HEK293T (cell line): ENCODE data around the gene ACSF2.

Experiments
- CTCF ChIA-PET: fragments of 350-600 bp; formaldehyde crosslinking; extraction: SDS; loops from one replicate; lab custom pipeline; 2021; ENCODE audit warnings: antibody characterized with exemption, inconsistent platforms; lab: Yijun Ruan, JAX
- POLR2A ChIA-PET: fragments of 350-600 bp; formaldehyde crosslinking; extraction: SDS; loops from one replicate; lab custom pipeline; 2020; ENCODE audit warnings: antibody characterized with exemption, inconsistent platforms; lab: Yijun Ruan, JAX
- DNase-seq: peaks from one replicate; pipeline ENCODE4 v3.0.0; 2012; ENCODE audit warnings: mixed read lengths; ENCODE audit errors: extremely low spot score
- ARNT ChIP-seq: fragments of 450-650 bp; IDR thresholded peaks from 2 replicates; pipeline ENCODE4 v1.6.1; 2017; ENCODE audit warnings: mild to moderate bottlenecking
- BHLHE40 ChIP-seq: fragments of 450-650 bp; IDR thresholded peaks from 2 replicates; pipeline ENCODE4 v1.6.1; 2016; ENCODE audit warnings: mild to moderate bottlenecking, moderate library complexity, borderline replicate concordance
- CTBP1 ChIP-seq: fragments of 450-650 bp; IDR thresholded peaks from 2 replicates; pipeline ENCODE4 v1.6.1; 2016; ENCODE audit warnings: borderline replicate concordance
- ELF4 ChIP-seq: fragments of 450-650 bp; IDR thresholded peaks from 2 replicates; pipeline ENCODE4 v1.6.1; 2017; ENCODE audit warnings: antibody characterized with exemption
- FOXA1 ChIP-seq: fragments of 450-650 bp; IDR thresholded peaks from 2 replicates; pipeline ENCODE4 v1.6.1; 2016; ENCODE audit warnings: mild to moderate bottlenecking
- FOXK2 ChIP-seq: fragments of 450-650 bp; IDR thresholded peaks from 2 replicates; pipeline ENCODE4 v1.6.1; 2016; ENCODE audit warnings: mild to moderate bottlenecking
- FOXM1 ChIP-seq: fragments of 450-650 bp; IDR thresholded peaks from 2 replicates; pipeline ENCODE4 v1.6.1; 2017; ENCODE audit warnings: mild to moderate bottlenecking, borderline replicate concordance
- HDGF ChIP-seq: fragments of 450-650 bp; IDR thresholded peaks from 2 replicates; pipeline ENCODE4 v1.6.1; 2017; ENCODE audit warnings: antibody characterized with exemption, borderline replicate concordance
- L3MBTL2 ChIP-seq: fragments of 450-650 bp; conservative IDR thresholded peaks from 2 replicates; pipeline ENCODE4 v1.6.1; 2016; ENCODE audit warnings: mild to moderate bottlenecking
- LEF1 ChIP-seq: fragments of 450-650 bp; IDR thresholded peaks from 2 replicates; pipeline ENCODE4 v1.6.1; 2017; ENCODE audit warnings: mild to moderate bottlenecking, borderline replicate concordance
- NFRKB ChIP-seq: fragments of 450-650 bp; IDR thresholded peaks from 2 replicates; pipeline ENCODE4 v1.6.1; 2016; ENCODE audit warnings: mild to moderate bottlenecking, moderate library complexity
- SP1 ChIP-seq: fragments of 450-650 bp; IDR thresholded peaks from 2 replicates; pipeline ENCODE4 v1.6.1; 2017
- SUZ12 ChIP-seq: fragments of 450-650 bp; IDR thresholded peaks from 2 replicates; pipeline ENCODE4 v1.6.1; 2016; ENCODE audit warnings: mild to moderate bottlenecking
- TARDBP ChIP-seq: fragments of 450-650 bp; IDR thresholded peaks from 2 replicates; pipeline ENCODE4 v1.6.1; 2016
- ZNF384 ChIP-seq: fragments of 450-650 bp; IDR thresholded peaks from 2 replicates; pipeline ENCODE4 v1.6.1; 2016
- TF ChIP-seq, protein P1 (sequence below): fragments of 450-650 bp; IDR thresholded peaks from 2 replicates; pipeline ENCODE4 v1.6.1; 2016

Gene ACSF2

DNA sequence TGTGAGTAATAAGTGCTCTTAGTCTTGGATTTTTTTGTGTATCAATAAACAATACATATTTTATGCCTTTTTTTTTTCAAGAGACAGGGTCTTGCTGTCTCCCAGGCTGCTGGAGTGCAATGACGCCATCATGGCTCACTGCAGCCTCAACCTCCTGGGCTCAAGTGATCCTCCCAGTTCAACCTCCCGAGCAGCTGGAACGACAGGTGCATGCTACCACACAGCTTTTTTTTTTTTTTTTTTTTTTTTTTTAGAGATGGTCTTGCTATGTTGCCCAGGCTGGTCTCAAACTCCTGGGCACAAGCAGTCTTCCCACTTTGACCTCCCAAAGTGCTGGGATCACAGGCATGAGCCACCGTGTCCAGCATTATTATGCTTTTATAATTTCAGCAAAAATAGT lies 13.0 kb downstream of the ACSF2 start:
- DNase-seq = no peak
- TF ChIP-seq NFRKB (no peak), TARDBP (no peak), L3MBTL2 (no peak), FOXK2 (no peak), ARNT (no peak), HDGF (no peak), SP1 (no peak), FOXM1 (no peak), FOXA1 (no peak), LEF1 (no peak), BHLHE40 (no peak), ZNF384 (no peak), CTBP1 (no peak), SUZ12 (no peak)
- ChIA-PET POLR2A (no interaction called here), CTCF (no interaction called here)

DNA sequence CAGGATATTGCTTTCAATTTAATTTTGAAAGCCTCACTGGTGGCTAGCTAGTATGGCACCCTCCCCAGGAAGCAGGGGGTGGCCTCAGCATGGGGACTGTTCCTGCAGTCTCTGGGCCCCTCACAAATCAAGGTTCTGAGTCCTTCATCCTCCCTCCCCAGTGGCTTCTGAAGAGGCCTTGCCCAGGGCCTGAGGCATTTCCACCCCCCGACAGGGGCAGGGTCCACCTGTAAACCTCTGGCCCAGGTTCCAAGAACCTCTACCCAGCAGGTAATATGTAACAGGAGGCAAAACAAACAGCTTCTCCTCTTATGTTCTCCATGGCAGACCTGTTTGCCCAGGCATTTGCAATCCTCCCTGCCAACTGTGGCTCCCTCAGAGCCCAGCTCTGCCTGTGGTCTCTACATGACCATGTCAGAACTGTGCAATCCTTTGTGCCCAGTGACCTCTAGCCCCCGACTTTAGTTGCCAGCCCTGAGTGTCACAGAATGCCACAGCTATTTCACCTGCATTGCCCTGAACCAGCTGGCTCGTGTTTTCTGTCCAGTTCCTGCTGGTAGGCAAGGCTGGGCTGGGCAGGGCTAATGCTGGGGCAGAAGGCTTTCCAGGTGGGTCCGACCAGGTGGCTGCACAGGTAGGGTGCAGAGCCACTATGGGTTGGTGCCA lies 14.3 kb downstream of the ACSF2 start:
- DNase-seq = no peak
- TF ChIP-seq TARDBP (no peak), FOXA1 (no peak), BHLHE40 (no peak), FOXM1 (no peak), SP1 (no peak), ZNF384 (no peak)
- ChIA-PET POLR2A (no interaction called here), CTCF (no interaction called here)

DNA sequence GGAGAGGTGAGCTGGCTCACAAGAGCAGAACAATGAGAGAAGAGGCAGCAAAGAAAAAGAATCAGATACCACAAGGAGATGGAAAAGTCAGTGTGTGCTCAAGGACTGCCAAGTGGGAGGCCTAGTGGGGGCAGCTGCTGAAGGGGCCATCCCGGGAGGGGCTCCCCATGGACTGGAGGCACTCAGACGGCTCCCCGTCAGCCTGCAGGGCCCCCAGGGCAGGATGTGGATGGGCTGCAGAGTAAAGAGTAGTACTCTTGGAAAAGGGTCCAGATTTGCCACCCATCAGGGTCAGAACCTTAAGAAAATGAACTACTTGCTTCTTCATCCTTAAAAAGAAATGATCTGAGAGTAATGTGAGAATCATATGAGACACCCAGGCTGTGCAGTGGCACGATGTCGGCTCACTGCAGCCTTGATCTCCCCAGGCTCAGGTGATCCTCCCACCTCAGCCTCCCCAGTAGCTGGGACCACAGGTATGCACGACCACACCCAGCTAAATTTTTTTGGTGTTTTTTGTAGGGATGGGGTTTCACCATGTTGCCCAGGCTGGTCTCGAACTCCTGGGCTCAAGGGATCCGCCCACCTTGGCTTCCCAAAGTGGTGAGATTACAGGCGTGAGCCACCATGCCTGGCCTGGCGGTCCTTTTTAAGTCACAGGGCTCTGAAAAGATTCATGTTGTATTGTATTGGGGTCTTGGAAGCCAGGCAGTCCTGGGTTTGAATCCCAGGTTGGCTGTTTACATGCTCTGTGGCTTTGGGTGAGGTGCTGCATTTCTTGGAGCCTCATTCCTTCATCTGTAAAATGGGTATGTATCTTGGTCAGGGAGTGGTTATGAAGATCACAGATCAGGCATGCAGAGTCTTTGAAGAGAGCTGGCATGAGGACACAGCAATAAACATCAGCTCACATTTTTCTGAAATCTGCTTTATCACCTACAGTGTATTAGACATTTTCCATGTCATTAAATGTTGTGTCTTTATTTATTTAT lies 15.1 kb downstream of the ACSF2 start:
- ChIA-PET POLR2A (no interaction called here), CTCF (no interaction called here)
- TF ChIP-seq NFRKB (no peak), SP1 (no peak), HDGF (no peak), FOXA1 (no peak), TARDBP (no peak), CTBP1 (no peak), ZNF384 (no peak), FOXM1 (no peak), L3MBTL2 (no peak), SUZ12 (no peak), BHLHE40 (no peak), ELF4 (no peak), LEF1 (no peak)
- TF ChIP-seq, protein P1, sequence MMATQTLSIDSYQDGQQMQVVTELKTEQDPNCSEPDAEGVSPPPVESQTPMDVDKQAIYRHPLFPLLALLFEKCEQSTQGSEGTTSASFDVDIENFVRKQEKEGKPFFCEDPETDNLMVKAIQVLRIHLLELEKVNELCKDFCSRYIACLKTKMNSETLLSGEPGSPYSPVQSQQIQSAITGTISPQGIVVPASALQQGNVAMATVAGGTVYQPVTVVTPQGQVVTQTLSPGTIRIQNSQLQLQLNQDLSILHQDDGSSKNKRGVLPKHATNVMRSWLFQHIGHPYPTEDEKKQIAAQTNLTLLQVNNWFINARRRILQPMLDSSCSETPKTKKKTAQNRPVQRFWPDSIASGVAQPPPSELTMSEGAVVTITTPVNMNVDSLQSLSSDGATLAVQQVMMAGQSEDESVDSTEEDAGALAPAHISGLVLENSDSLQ = no peak
- DNase-seq = no peak

DNA sequence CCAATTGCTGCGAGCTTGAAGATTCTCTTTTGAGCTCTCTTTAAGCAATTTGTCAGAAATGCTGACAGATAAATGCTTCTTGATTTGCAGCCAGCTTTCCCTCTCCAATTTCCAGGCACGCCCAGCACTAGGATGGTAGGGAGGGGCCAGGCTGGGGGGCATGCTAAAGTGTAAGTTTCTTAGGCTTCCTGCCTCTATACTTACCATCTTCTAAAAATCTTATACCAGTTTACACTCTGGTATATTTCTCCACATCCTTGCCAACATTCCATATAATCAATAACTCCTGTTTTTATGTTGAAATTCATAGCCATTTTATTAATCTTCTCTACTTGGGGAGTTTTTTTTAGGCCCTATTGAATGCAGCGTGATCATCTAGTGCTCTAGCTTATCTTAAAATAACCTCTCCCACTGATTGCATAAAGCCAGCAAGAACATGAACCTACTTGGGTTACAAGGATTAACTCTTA lies 17.5 kb downstream of the ACSF2 start:
- ChIA-PET POLR2A (interaction anchor here (0.8 to 1.6 kb wide), 5 partner anchors 15 to 99 kb away, joined by 3 to 6 read pairs (median 4); partner anchors contain the start of gene XYLT2), CTCF (interaction anchor here (0.6 to 1.4 kb wide), 6 partner anchors 9 to 81 kb away, joined by 3 to 4 read pairs (median 4); partner anchors contain the start of gene LRRC59)
- TF ChIP-seq HDGF (no peak), FOXM1 (no peak)
- TF ChIP-seq, protein P1 = peak; percentile 90
- peak; percentile 49 for DNase-seq

DNA sequence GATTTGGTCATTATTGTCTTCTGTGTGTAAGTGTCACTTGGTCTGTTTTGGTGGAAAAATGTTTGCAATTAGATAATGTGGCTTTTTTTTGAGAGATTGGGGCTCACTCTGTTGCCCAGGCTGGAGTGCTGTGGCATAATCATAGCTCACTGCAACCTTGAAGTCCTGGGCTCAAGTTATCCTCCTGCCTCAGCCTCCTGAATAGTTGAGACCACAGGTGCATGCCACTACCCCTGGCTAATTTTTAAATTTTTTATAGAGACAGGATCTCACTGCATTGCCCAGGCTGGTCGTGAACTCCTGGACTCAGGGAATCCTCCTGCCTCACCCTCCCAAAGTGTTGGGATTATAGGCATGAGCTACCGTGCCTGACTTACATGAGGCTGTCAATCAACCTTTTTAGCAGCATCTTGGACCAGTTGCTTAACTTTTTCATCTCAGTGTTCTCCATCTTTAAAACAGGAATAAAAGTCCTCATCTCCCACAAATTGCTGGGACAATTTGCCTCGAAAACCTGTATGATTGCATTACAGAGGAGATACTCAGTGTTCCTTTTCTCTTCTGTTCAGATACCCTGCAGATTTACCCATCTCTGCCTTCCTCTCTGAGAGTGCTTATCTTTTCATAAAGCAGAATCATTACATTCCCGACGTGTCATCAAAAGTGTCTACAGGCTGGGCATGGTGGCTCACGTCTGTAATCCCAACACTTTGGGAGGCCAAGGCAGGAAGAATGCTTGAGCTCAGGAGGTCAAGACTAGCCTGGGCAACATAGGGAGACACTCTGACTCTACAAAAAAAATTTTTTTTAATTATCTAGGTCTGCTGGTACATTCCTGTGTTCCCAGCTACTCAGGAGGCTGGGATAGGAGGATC lies 19.1 kb downstream of the ACSF2 start:
- no peak for DNase-seq
- TF ChIP-seq, protein P1 = peak; percentile 60; the same call in 1 of the 2 replicates
- no peak for TF ChIP-seq FOXK2
- TF ChIP-seq ELF4 = no peak
- no peak for TF ChIP-seq SUZ12
- ChIA-PET CTCF (no interaction called here), POLR2A (interaction anchor here (0.8 kb wide), 1 partner anchor 18 kb away, joined by 4 read pairs; no protein-coding TSS in a partner anchor)
